HepG2 (cell line): ENCODE measurements around the gene GLIS2. TPM values are rescaled to one million over a fixed set of nuclear protein-coding genes. Genes with fewer than 3 reads are reported as not detected.

Experiments used
- AGO2 ChIP-seq: fragments of 200-400 bp; formaldehyde crosslinking; optimal IDR thresholded peaks from 2 replicates; pipeline ENCODE3; 2017; ENCODE audit warnings: mild to moderate bottlenecking, low read depth, low read length, moderate library complexity
- ATF2 ChIP-seq: sonication (generic); formaldehyde crosslinking; IDR thresholded peaks from 2 replicates; pipeline ENCODE4 v1.4.0; 2020; ENCODE audit warnings: missing genetic modification reagents
- CSRNP1 ChIP-seq: sonication (generic); formaldehyde crosslinking; IDR thresholded peaks from 2 replicates; pipeline ENCODE4 v1.8.1; 2023; ENCODE audit warnings: mild to moderate bottlenecking, missing genetic modification reagents
- CSRNP2 ChIP-seq: sonication (generic); formaldehyde crosslinking; conservative IDR thresholded peaks from 2 replicates; pipeline ENCODE4 v1.8.0; 2022; ENCODE audit warnings: low read depth, missing genetic modification reagents
- GABPB1 ChIP-seq: IDR thresholded peaks from 2 replicates; pipeline ENCODE4 v1.6.1; 2016; ENCODE audit warnings: mild to moderate bottlenecking, missing genetic modification reagents, moderate library complexity, missing compliant biosample characterization
- GTF2F1 ChIP-seq: fragments of 150-350 bp; IDR thresholded peaks from 2 replicates; pipeline ENCODE4 v1.6.1; 2014; ENCODE audit warnings: low read length
- HCFC1 ChIP-seq: fragments of 150-350 bp; IDR thresholded peaks from 2 replicates; pipeline ENCODE4 v1.6.1; 2014; ENCODE audit warnings: low read depth, low read length
- IRX3 ChIP-seq: sonication (generic); formaldehyde crosslinking; IDR thresholded peaks from 2 replicates; pipeline ENCODE4 v1.8.1; 2023; ENCODE audit warnings: mild to moderate bottlenecking, low read depth, missing genetic modification reagents, borderline replicate concordance
- MATR3 ChIP-seq: sonication (generic); formaldehyde crosslinking; IDR thresholded peaks from 2 replicates; pipeline ENCODE4 v1.4.0; 2020; ENCODE audit warnings: missing genetic modification reagents
- PHF8 ChIP-seq: sonication (generic); formaldehyde crosslinking; IDR thresholded peaks from 2 replicates; pipeline ENCODE4 v1.5.0; 2020; ENCODE audit warnings: missing genetic modification reagents
- REL ChIP-seq: sonication (generic); formaldehyde crosslinking; conservative IDR thresholded peaks from 2 replicates; pipeline ENCODE4 v1.8.0; 2022; ENCODE audit warnings: mild to moderate bottlenecking, missing genetic modification reagents, moderate library complexity
- RFX3 ChIP-seq: IDR thresholded peaks from 2 replicates; pipeline ENCODE4 v1.6.1; 2016; ENCODE audit warnings: missing biosample characterization, missing genetic modification reagents
- SPEN ChIP-seq: sonication (generic); formaldehyde crosslinking; IDR thresholded peaks from 2 replicates; pipeline ENCODE4 v1.5.1; 2020; ENCODE audit warnings: low read depth, mild to moderate bottlenecking, missing genetic modification reagents
- THYN1 ChIP-seq: sonication (generic); formaldehyde crosslinking; IDR thresholded peaks from 2 replicates; pipeline ENCODE4 v1.8.1; 2023; ENCODE audit warnings: low read depth, mild to moderate bottlenecking, moderate library complexity, missing genetic modification reagents, borderline replicate concordance
- ZBTB25 ChIP-seq: IDR thresholded peaks from 2 replicates; pipeline ENCODE4 v1.6.1; 2018; ENCODE audit warnings: missing genetic modification reagents
- ZFP1 ChIP-seq: IDR thresholded peaks from 2 replicates; pipeline ENCODE4 v1.6.1; 2016
- ZMAT3 ChIP-seq: sonication (generic); formaldehyde crosslinking; conservative IDR thresholded peaks from 2 replicates; pipeline ENCODE4 v1.7.0; 2021; ENCODE audit warnings: missing genetic modification reagents
- ZNF101 ChIP-seq: sonication (generic); formaldehyde crosslinking; IDR thresholded peaks from 2 replicates; pipeline ENCODE4 v1.4.0; 2020; ENCODE audit warnings: mild to moderate bottlenecking, low read depth, missing genetic modification reagents, borderline replicate concordance
- ZNF136 ChIP-seq: sonication (generic); formaldehyde crosslinking; IDR thresholded peaks from 2 replicates; pipeline ENCODE4 v1.8.1; 2022; ENCODE audit warnings: low read depth, mild to moderate bottlenecking, moderate library complexity, missing genetic modification reagents
- ZNF337 ChIP-seq: sonication (generic); formaldehyde crosslinking; IDR thresholded peaks from 2 replicates; pipeline ENCODE4 v1.5.1; 2020; ENCODE audit warnings: missing genetic modification reagents, low read depth, mild to moderate bottlenecking, borderline replicate concordance
- ZNF556 ChIP-seq: sonication (generic); formaldehyde crosslinking; IDR thresholded peaks from 2 replicates; pipeline ENCODE4 v1.4.0; 2020; ENCODE audit warnings: mild to moderate bottlenecking, missing genetic modification reagents, borderline replicate concordance
- ZNF607 ChIP-seq: sonication (generic); formaldehyde crosslinking; IDR thresholded peaks from 2 replicates; pipeline ENCODE4 v1.5.1; 2020; ENCODE audit warnings: missing genetic modification reagents, mild to moderate bottlenecking, borderline replicate concordance
- polyA plus RNA-seq, 8 experiments: library from polyadenylated mRNA; depleted of rRNA in 3 of 8; stranded (reverse) in 7 of 8; unstranded in 1 of 8; fragments of >200 nt; fragmentation: Illumina TruSeq in 4 of 8; extraction: Trizol in 4 of 8; gene quantifications; 2 replicates each; pipeline versions ENCODE4 v1.2.1 to v1.2.3, GENCODE V29; 2011 to 2016; ENCODE audit warnings: low read depth in 4 of 8, missing spikeins in 1 of 8, mixed read lengths in 1 of 8; ENCODE audit not compliant: insufficient read depth in 1 of 8
- total RNA-seq, 5 experiments: library from RNA; depleted of rRNA; stranded (reverse); fragments of >200 nt; fragmentation: Illumina TruSeq; extraction: Trizol; gene quantifications; 2 replicates each; pipeline ENCODE4 v1.2.3, GENCODE V29; 2016; ENCODE audit warnings: low read depth in 1 of 5

The GLIS2 gene
- total and polyA plus RNA-seq, 2 of the 13 experiments (the other 11 are each of a cell fraction or from before 2014, with no cell fraction given) = 0.28 to 0.29 TPM

- TF ChIP-seq ATF2 = no peak; the same call in 1 of the 2 replicates
- TF ChIP-seq ZBTB25 (CRISPR knock-in tag) = no peak
- TF ChIP-seq GABPB1 (CRISPR knock-in tag) = peak; percentile 82
- no peak for TF ChIP-seq GTF2F1
- no peak for TF ChIP-seq MATR3 (CRISPR knock-in tag)
- no peak for TF ChIP-seq REL (CRISPR knock-in tag)
- no peak; the same call in 1 of the 2 replicates for TF ChIP-seq HCFC1
- no peak for TF ChIP-seq ZNF101 (CRISPR knock-in tag)
- 0 out of 2 replicates have a peak, but pooled peaks have one; percentile 12 for TF ChIP-seq SPEN (CRISPR knock-in tag)
- no peak for TF ChIP-seq RFX3 (CRISPR knock-in tag)
- TF ChIP-seq PHF8 (CRISPR knock-in tag) = peak; percentile 75
- no peak for TF ChIP-seq ZNF556 (CRISPR knock-in tag)
- no peak for TF ChIP-seq ZNF136 (CRISPR knock-in tag)
- no peak for TF ChIP-seq CSRNP2 (CRISPR knock-in tag)
- no peak; the same call in 1 of the 2 replicates for TF ChIP-seq ZNF607 (CRISPR knock-in tag)
- peak; percentile 81 for TF ChIP-seq AGO2
- 0 out of 2 replicates have a peak, but pooled peaks have one; percentile 64 for TF ChIP-seq IRX3 (CRISPR knock-in tag)
- TF ChIP-seq THYN1 (CRISPR knock-in tag) = no peak
- TF ChIP-seq ZNF337 = peak; percentile 51; the same call in 1 of the 2 replicates
- no peak for TF ChIP-seq ZMAT3
- TF ChIP-seq CSRNP1 = no peak
- no peak for TF ChIP-seq ZFP1 (CRISPR knock-in tag)
Observed at GRCh38 chr16:4350787-4351659, 35.2 kb downstream of the GLIS2 start, which contains the start of gene PAM16 (continued).
